ENCODE results near the gene SST.

Gene SST

DNA sequence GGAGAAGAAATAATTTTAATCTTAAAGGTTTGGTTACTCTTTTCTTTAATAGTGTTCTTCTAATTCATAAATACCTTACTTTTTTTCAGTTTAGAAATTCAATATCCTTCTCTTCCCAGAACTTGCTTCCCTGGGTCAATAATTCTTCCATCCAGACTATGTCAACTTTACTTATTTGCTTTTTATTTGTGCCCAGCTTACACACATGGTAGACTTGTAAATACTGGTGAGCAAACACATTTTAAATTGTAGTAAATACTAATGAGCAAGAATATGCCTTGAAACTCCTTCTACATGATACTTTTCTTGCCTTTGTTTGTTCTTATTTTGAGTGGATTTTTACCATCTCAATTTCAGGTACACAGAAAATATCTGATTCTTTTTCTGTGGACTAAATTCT, 33.7 kb downstream of the SST start:
- in situ Hi-C loops (cut with MboI; ENCODE audit: low sequenced_read_pairs) = no loop called here

DNA sequence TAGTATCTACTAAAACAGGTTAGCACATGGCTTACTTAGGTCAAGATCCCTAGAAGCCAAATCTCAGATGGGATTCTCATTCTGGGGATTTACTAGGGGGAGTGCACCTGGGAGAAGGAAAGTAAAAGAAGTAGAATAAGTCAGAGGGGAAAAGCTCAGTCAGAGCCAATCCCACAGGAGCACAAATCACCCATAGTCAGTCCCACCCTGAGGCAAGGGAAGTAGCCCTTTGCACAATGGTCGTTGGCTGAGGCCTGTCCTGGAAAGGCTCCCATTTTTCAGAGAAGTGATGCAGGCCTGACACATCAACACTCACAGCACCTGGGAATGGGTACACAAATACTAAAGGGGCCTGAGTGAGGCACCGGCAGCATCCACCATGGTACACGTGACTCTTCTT, 39.8 kb downstream of the SST start:
- in situ Hi-C loops (cut with MboI; ENCODE audit: low sequenced_read_pairs) = no loop called here

DNA sequence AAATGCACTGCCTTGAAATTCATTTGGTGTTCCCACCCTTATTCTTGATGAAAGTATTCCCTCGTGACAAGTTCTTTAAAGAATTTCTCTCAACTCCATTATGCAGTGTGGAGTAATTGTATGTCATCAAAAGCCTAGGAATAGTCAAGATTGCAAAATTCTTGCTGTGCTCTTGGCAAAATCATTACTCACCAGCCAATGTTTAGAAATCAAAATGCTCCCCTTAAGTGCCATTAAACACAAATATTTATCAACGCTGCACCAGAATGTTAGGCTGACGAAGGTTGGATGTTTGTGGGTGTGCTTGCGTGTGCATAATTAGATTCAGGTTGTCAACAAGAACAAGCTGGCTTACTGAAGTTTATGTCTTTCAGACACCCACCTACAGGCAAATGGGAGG, 40.5 kb downstream of the SST start:
- in situ Hi-C loops (cut with MboI; ENCODE audit: low sequenced_read_pairs) = no loop called here

DNA sequence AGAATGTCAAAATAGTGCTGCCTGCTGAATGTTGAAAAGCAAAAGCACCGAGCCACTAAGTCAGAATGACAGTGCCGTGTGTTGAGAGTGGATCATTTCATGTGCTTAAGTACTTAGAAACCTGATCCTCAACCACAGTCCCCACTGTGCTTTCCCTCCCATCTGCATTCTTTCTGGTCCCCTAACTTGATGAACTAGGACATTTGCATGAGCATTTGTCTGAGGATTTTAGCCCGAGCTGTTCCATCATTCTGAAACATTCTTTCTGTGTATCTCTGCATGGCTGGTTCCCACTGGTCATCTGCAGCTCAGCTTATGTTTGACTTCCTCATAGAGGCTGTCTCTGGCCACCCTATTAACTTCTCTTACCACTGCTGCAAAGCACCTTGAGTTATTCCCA, 42.0 kb downstream of the SST start:
- in situ Hi-C loops (cut with MboI; ENCODE audit: low sequenced_read_pairs) = no loop called here

DNA sequence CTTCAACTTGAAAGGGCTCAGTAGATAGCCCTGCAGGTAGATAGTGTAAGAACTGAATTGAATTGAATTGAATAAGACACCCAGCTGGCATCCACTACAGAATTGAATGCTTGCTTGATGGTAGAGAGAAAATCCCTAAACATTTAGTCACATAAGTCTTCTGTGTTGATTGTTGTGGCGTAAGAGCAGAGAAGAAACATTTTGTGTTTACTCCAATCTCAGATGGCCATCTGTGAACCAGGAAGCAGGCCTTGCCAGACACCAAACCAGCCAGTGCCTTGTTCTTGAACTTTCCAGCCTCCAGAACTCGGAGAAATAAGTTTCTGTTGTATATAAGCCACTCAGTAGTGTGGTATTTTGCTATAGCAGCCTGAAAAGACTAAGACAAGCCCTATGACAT, 43.6 kb downstream of the SST start:
- in situ Hi-C loops (cut with MboI; ENCODE audit: low sequenced_read_pairs) = no loop called here

DNA sequence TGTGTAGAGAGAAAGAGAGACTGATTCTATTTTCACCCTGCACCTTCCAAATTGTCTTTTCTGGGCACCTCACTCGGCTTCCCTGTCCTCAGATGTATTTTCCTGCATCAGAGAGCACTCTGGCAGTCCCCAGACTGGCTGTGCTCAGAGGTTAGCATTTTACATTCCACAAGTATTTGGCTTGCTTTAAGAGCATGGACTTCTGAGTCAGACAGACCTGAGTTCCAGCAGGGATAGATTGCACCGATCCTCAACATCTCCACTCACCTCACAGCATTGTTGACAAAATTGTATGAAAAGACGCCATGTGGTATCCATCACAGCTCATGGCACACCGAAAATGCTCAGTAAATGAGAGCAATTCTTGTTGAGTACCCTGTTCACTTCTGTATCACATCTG, 45.6 kb downstream of the SST start:
- in situ Hi-C loops (cut with MboI; ENCODE audit: low sequenced_read_pairs) = no loop called here

DNA sequence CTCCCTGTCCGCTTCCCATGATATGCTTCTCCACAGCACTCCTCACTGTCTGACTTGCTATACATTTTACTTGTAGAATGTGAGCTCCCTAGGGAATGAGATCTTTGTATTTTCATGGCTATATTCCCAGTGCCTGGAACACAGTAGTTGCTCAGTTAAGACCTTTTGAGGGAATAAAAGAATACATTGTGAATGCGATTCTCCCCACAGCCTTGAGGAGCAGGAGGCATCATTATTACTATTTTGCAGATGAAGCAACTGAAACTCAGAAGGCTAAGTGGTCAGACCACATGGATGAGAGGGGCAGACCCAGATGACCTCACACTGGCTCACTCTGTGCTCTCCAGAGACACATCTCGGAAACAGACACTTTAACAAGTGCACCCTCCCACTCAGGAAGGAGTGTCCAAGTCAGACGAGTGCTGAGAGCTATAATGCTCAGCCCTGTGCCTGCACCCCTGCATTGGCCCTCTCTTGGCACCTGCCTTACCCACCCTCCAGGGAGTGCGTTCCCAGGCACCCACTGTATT, 46.8 kb downstream of the SST start:
- in situ Hi-C loops (cut with MboI; ENCODE audit: low sequenced_read_pairs) = no loop called here

DNA sequence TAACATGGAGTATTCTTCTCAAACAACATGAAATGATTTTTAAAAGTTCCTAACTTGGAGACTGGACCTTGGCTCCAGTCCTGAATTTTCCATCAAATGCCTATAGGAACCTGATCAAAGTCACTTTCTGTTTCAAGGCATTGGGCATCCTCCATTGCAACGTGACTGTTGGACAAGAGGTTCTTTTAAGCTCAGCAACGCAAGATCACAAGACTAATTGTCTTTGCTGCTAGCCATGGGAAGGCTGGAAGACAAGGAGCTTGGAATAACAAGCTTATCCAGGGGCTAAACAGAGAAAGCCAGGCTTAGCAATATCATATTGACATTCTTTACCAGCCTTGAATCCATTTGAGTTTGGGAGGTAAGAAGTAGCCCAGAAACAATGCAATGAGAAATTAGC, 48.3 kb downstream of the SST start:
- in situ Hi-C loops (cut with MboI; ENCODE audit: low sequenced_read_pairs) = no loop called here

DNA sequence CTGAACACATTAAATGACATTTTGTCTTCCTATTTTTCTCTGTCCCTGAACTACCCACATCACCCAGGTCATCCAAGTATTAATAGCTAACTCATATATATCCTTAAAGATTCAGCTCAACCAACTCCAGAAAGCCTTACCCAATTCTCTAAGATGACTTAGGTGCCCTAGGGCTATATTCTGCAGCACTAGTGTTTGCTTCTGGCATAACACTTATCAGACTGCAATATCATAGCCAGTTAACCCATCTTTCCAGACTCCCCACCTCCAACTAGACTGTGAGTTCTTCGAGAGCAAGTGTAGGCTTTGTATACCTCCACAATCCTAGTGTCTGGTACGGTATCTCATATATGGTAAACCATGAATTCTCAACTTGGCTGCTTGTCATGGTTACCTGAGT, 50.7 kb downstream of the SST start:
- in situ Hi-C loops (cut with MboI; ENCODE audit: low sequenced_read_pairs) = no loop called here
